ENCODE measurements around the gene CD164L2.

Gene CD164L2

GRCh38 chr1:27381969-27382762 lies 967 bp downstream of the CD164L2 start:
- DNase-seq = no peak

GRCh38 chr1:27380766-27381733 lies 2.1 kb downstream of the CD164L2 start:
- DNase-seq = no peak

GRCh38 chr1:27380224-27380623 lies 2.9 kb downstream of the CD164L2 start:
- peak in 2 of 3 donors; percentile 24 to 28 for DNase-seq

- no peak for DNase-seq
Measured at GRCh38 chr1:27379564-27380122, 3.5 kb downstream of the CD164L2 start.

GRCh38 chr1:27377760-27378495 lies 5.2 kb downstream of the CD164L2 start:
- DNase-seq = no peak

- no peak for DNase-seq
Measured at GRCh38 chr1:27374362-27375086, 8.6 kb downstream of the CD164L2 start, which contains the start of gene FCN3. FCN3 (minus strand) TSS chr1:27374824; CDS start chr1:27374818, 6 bp downstream.

GRCh38 chr1:27372808-27373690 lies 10.1 kb downstream of the CD164L2 start:
- DNase-seq = peak in 2 of 3 donors; percentile 19 to 32

- no peak for DNase-seq
Measured at GRCh38 chr1:27372022-27372807, 10.9 kb downstream of the CD164L2 start.

- peak; percentile 41 to 65 (median 50) for DNase-seq
Measured at GRCh38 chr1:27368869-27369582, 14.1 kb downstream of the CD164L2 start.

- DNase-seq = no peak
Measured at GRCh38 chr1:27367160-27367650, 15.9 kb downstream of the CD164L2 start.

GRCh38 chr1:27366411-27367159 lies 16.5 kb downstream of the CD164L2 start, which contains the start of gene MAP3K6:
MAP3K6 (minus strand) TSS chr1:27366961; CDS start chr1:27366597, 364 bp downstream.
- peak; percentile 77 to 88 (median 77) for DNase-seq

- peak; percentile 76 to 93 (median 87) for DNase-seq
Measured at GRCh38 chr1:27366113-27366410, 17.1 kb downstream of the CD164L2 start.

GRCh38 chr1:27365372-27366112 lies 17.6 kb downstream of the CD164L2 start:
- DNase-seq = peak; percentile 80 to 94 (median 92)

- DNase-seq = no peak
Measured at GRCh38 chr1:27364696-27365371, 18.3 kb downstream of the CD164L2 start.

GRCh38 chr1:27363766-27364695 lies 19.1 kb downstream of the CD164L2 start:
- no peak for DNase-seq

GRCh38 chr1:27361553-27361952 lies 21.6 kb downstream of the CD164L2 start:
- DNase-seq = no peak

Measured in suppressor macrophage treated with lipopolysaccharide for 1 hour (primary cell).